GM10248 (cell line): Measurements from ENCODE around the gene NOL11.

Source experiments
- CTCF ChIA-PET: fragments of 300-600 bp; sonication (Branson Sonifier 250); formaldehyde crosslinking; extraction: SDS; loops from one replicate; lab custom pipeline; 2021; ENCODE audit warnings: antibody characterized with exemption; lab: Yijun Ruan, JAX
- POLR2A ChIA-PET: fragments of 350-650 bp; sonication (Branson Sonifier 250); formaldehyde crosslinking; extraction: SDS; loops from one replicate; lab custom pipeline; 2020; ENCODE audit warnings: antibody characterized with exemption; lab: Yijun Ruan, JAX
- DNase-seq: peaks from one replicate; pipeline ENCODE4 v3.0.0; 2012; ENCODE audit errors: extremely low spot score
- CTCF ChIP-seq: IDR thresholded peaks from 2 replicates; pipeline ENCODE4 v1.5.1; 2012; ENCODE audit warnings: mild to moderate bottlenecking, low read depth; ENCODE audit errors: extremely low read depth, missing control alignments, control extremely low read depth

NOL11 gene

GRCh38 chr17:67717624-67718324 is at the start of gene NOL11:
Gene NOL11, plus strand, starts transcription at chr17:67717936. Its CDS starts 12 bp downstream, at chr17:67717948.
- TF ChIP-seq CTCF: peak; percentile 95
- peak; percentile 98 for DNase-seq
- POLR2A ChIA-PET: interaction anchor here (0.9 kb wide), 1 partner anchor 61 kb away, joined by 10 read pairs; no protein-coding TSS in a partner anchor
- CTCF ChIA-PET: interaction anchor here (0.7 to 3.1 kb wide), 19 partner anchors 8 to 339 kb away, joined by 3 to 13 read pairs (median 4); no protein-coding TSS in a partner anchor

GRCh38 chr17:67671493-67671892 is 46.2 kb upstream of the NOL11 start:
- POLR2A ChIA-PET: no interaction called here
- CTCF ChIA-PET: interaction anchor here (1.0 to 1.3 kb wide), 4 partner anchors 15 to 111 kb away, joined by 3 to 4 read pairs (median 3); no protein-coding TSS in a partner anchor
- TF ChIP-seq CTCF: no peak
- DNase-seq: no peak

- ChIA-PET POLR2A (no interaction called here), CTCF (interaction anchor here (0.9 kb wide), 1 partner anchor 37 kb away, joined by 3 read pairs; no protein-coding TSS in a partner anchor)
- TF ChIP-seq CTCF: no peak
- DNase-seq: no peak
Measured at GRCh38 chr17:67672592-67673335, 45.0 kb upstream of the NOL11 start.

- no peak for TF ChIP-seq CTCF
- CTCF ChIA-PET: interaction anchor here (1.4 kb wide), 1 partner anchor 9 kb away, joined by 4 read pairs; no protein-coding TSS in a partner anchor
Measured at GRCh38 chr17:67675481-67675880, 42.3 kb upstream of the NOL11 start.

GRCh38 chr17:67676305-67676704 is 41.4 kb upstream of the NOL11 start:
- ChIA-PET POLR2A (no interaction called here), CTCF (interaction anchor here (1.1 to 1.6 kb wide), 5 partner anchors 8 to 290 kb away, joined by 3 to 6 read pairs (median 3); no protein-coding TSS in a partner anchor)
- no peak for DNase-seq
- TF ChIP-seq CTCF: no peak

More at GRCh38 chr17:67675481-67675880, 42.3 kb upstream of the NOL11 start:
- POLR2A ChIA-PET: no interaction called here
- DNase-seq: no peak

- TF ChIP-seq CTCF: no peak
- DNase-seq: no peak
- POLR2A ChIA-PET: no interaction called here
- CTCF ChIA-PET: interaction anchor here (1.4 to 2.0 kb wide), 3 partner anchors 12 to 300 kb away, joined by 3 to 9 read pairs (median 5); no protein-coding TSS in a partner anchor
Measured at GRCh38 chr17:67678414-67678813, 39.3 kb upstream of the NOL11 start.
